Measurements from ENCODE around the gene ASTL. TPM values are rescaled to one million over a fixed set of nuclear protein-coding genes. Genes with fewer than 3 reads are reported as not detected.
"Not testable (repeated sequence)": the region's sequence is repeated elsewhere in the genome, so short reads cannot be mapped to it uniquely, and the experiment has no call there.

The ASTL gene
- total and polyA plus RNA-seq, 5 donors, result not detected

DNA sequence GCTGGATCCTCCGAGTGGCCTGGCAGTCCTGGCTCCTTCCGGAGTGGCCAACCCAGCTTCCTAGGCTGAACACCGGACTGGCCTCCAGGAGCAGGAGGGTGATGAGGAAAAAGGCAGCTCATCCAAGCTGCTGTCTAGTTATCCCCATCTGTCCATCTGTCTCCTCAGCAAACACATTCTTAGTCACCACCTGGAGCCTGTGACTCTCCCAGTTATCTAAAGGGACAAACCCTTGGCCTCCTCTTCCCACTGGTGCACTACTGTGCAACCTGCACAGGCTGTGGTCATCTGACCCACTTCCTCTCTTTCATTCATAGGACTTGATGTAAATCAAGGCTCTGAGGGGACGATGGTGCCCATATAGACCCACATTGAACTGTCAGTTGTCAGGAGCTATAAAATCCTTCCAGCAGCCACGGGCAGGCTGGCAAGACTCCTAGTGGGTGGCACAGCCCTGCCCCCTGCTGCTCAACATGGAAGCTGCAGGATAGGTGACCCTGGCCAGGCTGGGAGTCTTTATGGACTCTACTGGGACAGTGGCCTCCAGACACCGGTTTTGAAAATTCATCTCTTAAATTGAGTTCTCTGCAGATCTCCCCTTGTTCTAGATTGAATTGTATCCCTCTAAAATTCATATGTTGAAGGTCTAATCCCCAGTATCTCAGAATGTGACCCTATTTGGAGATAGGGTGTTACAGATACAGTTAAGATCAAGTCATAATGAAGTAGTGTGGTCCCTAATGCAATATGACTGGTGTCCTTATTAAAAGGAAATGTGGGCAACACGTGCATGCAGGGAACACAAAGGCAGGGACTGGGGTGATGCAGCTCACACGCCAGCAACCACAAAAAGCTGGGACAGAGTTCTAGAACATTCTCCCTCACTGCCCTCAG, 36.2 kb upstream of the ASTL start:
- no peak overlapping the region for H3K27ac ChIP-seq (ENCODE audit: low read length)
- ATAC-seq, result peak; percentile 83 to 86
- H3K9me3 ChIP-seq (ENCODE audit: control insufficient read depth, low read length), result no peaks in the 10 kb centered on the region
- 50% methylated on average over 8 of the region's 8 CpGs for WGBS
- peak; percentile 65 to 88 (median 87) for DNase-seq
- H3K4me1 ChIP-seq (ENCODE audit: control insufficient read depth, insufficient read depth, low read length), result no peaks in the 10 kb centered on the region
- no peaks in the 10 kb centered on the region for H3K27me3 ChIP-seq (ENCODE audit: control insufficient read depth, insufficient read depth)
- intact Hi-C loops (cut with DNase I), result loop anchor here in 1 of 4 donors (5.0 kb wide), 1 partner anchor 37 kb away; the partner anchor contains the start of gene ASTL
- H3K4me3 ChIP-seq (ENCODE audit: low read length), result no peak overlapping the region

GRCh38 chr2:96171831-96172230, 33.5 kb upstream of the ASTL start:
- no peak overlapping the region for H3K4me3 ChIP-seq (ENCODE audit: low read length)
- intact Hi-C loops (cut with DNase I), result loop anchor here in 1 of 4 donors (5.0 kb wide), 1 partner anchor 35 kb away; the partner anchor contains the start of gene ASTL
- H3K4me1 ChIP-seq (ENCODE audit: control insufficient read depth, insufficient read depth, low read length), result no peaks in the 10 kb centered on the region
- DNase-seq (no peak), ATAC-seq (no peak)
- 95% methylated on average over 15 of the region's 15 CpGs for WGBS
- no peak overlapping the region for H3K27ac ChIP-seq (ENCODE audit: low read length)
- H3K9me3 ChIP-seq (ENCODE audit: control insufficient read depth, low read length), result no peaks in the 10 kb centered on the region
- no peaks in the 10 kb centered on the region for H3K27me3 ChIP-seq (ENCODE audit: control insufficient read depth, insufficient read depth)

DNA sequence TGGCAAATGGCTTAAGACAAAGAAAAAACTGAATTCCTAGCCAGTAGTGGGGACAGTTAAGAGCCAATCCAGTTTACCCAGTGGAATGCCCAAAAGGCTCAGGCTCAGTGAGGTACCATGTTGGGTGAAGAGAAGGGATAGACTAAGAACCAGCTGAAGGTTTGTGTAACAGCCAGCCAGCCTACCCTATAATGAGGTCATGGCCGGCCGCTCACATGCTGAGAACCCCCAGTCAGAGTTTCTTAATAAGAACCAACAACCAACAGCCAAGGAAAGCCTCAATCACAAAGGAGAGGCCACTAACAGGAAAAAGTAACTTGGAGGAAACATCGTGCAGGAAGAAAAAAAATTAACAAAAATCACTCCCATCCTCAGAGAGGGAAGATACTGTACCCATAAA, 32.3 kb upstream of the ASTL start:
- ATAC-seq (no peak), DNase-seq (no peak)
- Histone ChIP-seq H3K27me3 (ENCODE audit: control insufficient read depth, insufficient read depth) (no peaks in the 10 kb centered on the region), H3K4me1 (ENCODE audit: control insufficient read depth, insufficient read depth, low read length) (no peaks in the 10 kb centered on the region), H3K27ac (ENCODE audit: low read length) (no peak overlapping the region), H3K4me3 (ENCODE audit: low read length) (no peak overlapping the region), H3K9me3 (ENCODE audit: control insufficient read depth, low read length) (no peaks in the 10 kb centered on the region)
- intact Hi-C loops (cut with DNase I), result loop anchor here in 1 of 4 donors (5.0 kb wide), 1 partner anchor 33 kb away; the partner anchor contains the start of gene ASTL
- WGBS, result 89% methylated on average over 3 of the region's 3 CpGs

DNA sequence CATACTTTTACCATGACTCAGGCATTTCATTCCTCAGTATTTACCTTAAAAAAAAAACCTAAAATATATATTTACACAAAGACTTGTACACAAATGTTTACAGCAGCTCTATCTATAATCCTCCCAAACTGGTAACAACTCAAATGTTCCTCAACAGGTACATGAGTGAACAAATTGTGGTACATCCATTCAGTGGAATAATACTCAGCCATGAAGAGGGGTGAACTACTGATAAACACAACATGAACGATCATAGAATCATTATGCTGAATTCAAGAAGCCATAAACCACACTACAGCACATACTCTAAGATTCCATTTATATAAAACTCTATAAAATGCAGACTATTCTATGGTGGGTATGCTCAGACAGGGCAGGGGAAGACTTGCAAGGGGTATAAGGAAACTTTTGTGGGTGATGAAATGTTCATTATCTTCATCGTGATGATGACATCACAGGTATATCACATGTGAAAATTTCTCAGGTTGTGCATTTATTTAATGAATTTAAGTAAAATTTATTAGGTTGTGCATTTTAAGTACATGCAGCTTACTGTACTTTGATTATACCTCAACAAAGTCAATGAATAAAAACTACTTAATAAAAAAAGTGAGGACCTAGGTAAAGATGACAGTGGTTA, 31.7 kb upstream of the ASTL start:
- WGBS, result 81% methylated on average over 2 of the region's 2 CpGs
- no peaks in the 10 kb centered on the region for H3K4me1 ChIP-seq (ENCODE audit: control insufficient read depth, insufficient read depth, low read length)
- intact Hi-C loops (cut with DNase I), result loop anchor here in 1 of 4 donors (5.0 kb wide), 1 partner anchor 33 kb away; the partner anchor contains the start of gene ASTL
- H3K27me3 ChIP-seq (ENCODE audit: control insufficient read depth, insufficient read depth), result no peaks in the 10 kb centered on the region
- no peak overlapping the region for H3K27ac ChIP-seq (ENCODE audit: low read length)
- DNase-seq, result no peak
- no peak for ATAC-seq
- no peak overlapping the region for H3K4me3 ChIP-seq (ENCODE audit: low read length)
- no peaks in the 10 kb centered on the region for H3K9me3 ChIP-seq (ENCODE audit: control insufficient read depth, low read length)

- ATAC-seq, result no peak
- 81% methylated on average over 6 of the region's 6 CpGs for WGBS
- Histone ChIP-seq H3K27me3 (ENCODE audit: control insufficient read depth, insufficient read depth) (no peaks in the 10 kb centered on the region), H3K27ac (ENCODE audit: low read length) (no peak overlapping the region), H3K4me3 (ENCODE audit: low read length) (no peak overlapping the region), H3K9me3 (ENCODE audit: control insufficient read depth, low read length) (no peaks in the 10 kb centered on the region), H3K4me1 (ENCODE audit: control insufficient read depth, insufficient read depth, low read length) (no peaks in the 10 kb centered on the region)
- DNase-seq, result no peak
- intact Hi-C loops (cut with DNase I), result no loop called here
Observed at GRCh38 chr2:96167407-96168013, 29.2 kb upstream of the ASTL start.

DNA sequence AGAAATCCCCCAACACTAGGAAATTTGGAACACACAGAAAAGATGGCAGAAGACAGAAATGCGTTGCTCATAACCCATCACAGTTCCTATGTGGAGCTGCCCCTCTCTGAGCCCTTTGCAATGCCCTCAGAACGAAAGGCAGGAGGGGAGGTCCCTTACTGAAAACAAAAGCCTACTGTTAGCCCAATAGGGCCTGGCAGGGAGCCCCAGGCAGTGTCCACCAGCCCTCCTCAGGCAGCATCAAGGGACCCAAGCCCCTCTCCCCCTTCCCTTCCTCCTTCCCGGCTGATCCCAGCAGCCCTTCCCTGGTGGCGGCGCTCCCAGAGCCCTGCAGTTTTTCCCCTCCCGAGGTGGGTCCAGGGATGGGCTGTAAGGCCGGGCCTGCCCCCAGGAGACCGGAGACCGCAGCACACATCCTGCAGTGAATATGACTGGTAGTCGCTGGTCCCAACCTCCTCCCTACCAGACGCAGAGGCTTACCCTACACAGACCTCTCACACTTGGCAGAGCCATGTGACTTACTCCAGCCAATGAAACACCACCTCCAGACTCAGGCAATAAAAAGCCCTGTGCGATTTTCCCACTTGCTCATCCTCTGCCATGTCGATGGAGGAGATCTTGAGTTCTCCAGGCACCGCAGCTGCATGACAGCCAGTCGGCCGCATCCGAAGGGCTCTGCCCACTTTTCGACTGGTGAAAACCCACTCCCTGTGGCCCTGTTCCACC, 26.3 kb upstream of the ASTL start:
- no peak for DNase-seq
- no peak overlapping the region for H3K4me3 ChIP-seq (ENCODE audit: low read length)

GRCh38 chr2:96163768-96164429, 25.6 kb upstream of the ASTL start:
- peak; percentile 40 to 44 for ATAC-seq

More for the DNA sequence above, 26.3 kb upstream of the ASTL start:
- ATAC-seq, result peak; percentile 38 to 52
- no peaks in the 10 kb centered on the region for H3K27me3 ChIP-seq (ENCODE audit: control insufficient read depth, insufficient read depth)
- H3K4me1 ChIP-seq (ENCODE audit: control insufficient read depth, insufficient read depth, low read length), result no peaks in the 10 kb centered on the region
- 78% methylated on average over 18 of the region's 18 CpGs for WGBS
- intact Hi-C loops (cut with DNase I), result no loop called here
- H3K27ac ChIP-seq (ENCODE audit: low read length), result no peak overlapping the region
- no peaks in the 10 kb centered on the region for H3K9me3 ChIP-seq (ENCODE audit: control insufficient read depth, low read length)

DNA sequence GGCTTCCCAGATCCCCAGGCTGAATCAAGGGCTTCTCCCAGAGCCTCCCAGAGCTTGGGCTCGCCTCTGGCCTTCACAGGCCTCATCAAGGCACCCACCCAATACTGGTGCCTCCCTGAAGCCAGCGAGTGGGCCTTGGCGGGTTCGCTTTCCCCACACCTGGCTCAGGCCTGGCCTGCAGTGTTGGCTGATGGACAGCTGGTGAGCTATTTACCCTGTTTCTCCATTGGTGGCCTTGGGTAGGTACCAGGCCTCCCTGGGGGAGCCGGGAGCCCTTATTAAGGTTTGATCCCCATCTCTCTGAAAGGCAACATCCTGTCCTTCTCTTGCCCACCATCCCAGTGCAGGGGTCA, 25.1 kb upstream of the ASTL start:
- 84% methylated on average over 5 of the region's 5 CpGs for WGBS

More at GRCh38 chr2:96163768-96164429, 25.6 kb upstream of the ASTL start:
- Histone ChIP-seq H3K27me3 (ENCODE audit: control insufficient read depth, insufficient read depth) (no peaks in the 10 kb centered on the region), H3K4me3 (ENCODE audit: low read length) (no peak overlapping the region), H3K4me1 (ENCODE audit: control insufficient read depth, insufficient read depth, low read length) (no peaks in the 10 kb centered on the region), H3K9me3 (ENCODE audit: control insufficient read depth, low read length) (no peaks in the 10 kb centered on the region), H3K27ac (ENCODE audit: low read length) (no peak overlapping the region)
- DNase-seq, result no peak
- intact Hi-C loops (cut with DNase I), result no loop called here
- 48% methylated on average over 13 of the region's 13 CpGs for WGBS

GRCh38 chr2:96161898-96162297, 23.6 kb upstream of the ASTL start:
- no peak for ATAC-seq
- intact Hi-C loops (cut with DNase I), result no loop called here
- Histone ChIP-seq H3K4me3 (ENCODE audit: low read length) (no peak overlapping the region), H3K4me1 (ENCODE audit: control insufficient read depth, insufficient read depth, low read length) (no peaks in the 10 kb centered on the region), H3K9me3 (ENCODE audit: control insufficient read depth, low read length) (no peaks in the 10 kb centered on the region), H3K27ac (ENCODE audit: low read length) (no peak overlapping the region), H3K27me3 (ENCODE audit: control insufficient read depth, insufficient read depth) (no peaks in the 10 kb centered on the region)
- WGBS, result 36% methylated on average over 5 of the region's 5 CpGs
- DNase-seq, result no peak

More for the DNA sequence above, 25.1 kb upstream of the ASTL start:
- intact Hi-C loops (cut with DNase I), result no loop called here
- no peak overlapping the region for H3K4me3 ChIP-seq (ENCODE audit: low read length)
- DNase-seq, result no peak
- H3K27me3 ChIP-seq (ENCODE audit: control insufficient read depth, insufficient read depth), result no peaks in the 10 kb centered on the region
- H3K4me1 ChIP-seq (ENCODE audit: control insufficient read depth, insufficient read depth, low read length), result no peaks in the 10 kb centered on the region
- H3K9me3 ChIP-seq (ENCODE audit: control insufficient read depth, low read length), result no peaks in the 10 kb centered on the region
- ATAC-seq, result no peak
- H3K27ac ChIP-seq (ENCODE audit: low read length), result no peak overlapping the region

GRCh38 chr2:96160366-96160765, 22.1 kb upstream of the ASTL start:
- H3K27me3 ChIP-seq (ENCODE audit: control insufficient read depth, insufficient read depth); H3K9me3 ChIP-seq (ENCODE audit: control insufficient read depth, low read length); H3K27ac ChIP-seq (ENCODE audit: low read length); ATAC-seq; intact Hi-C loops (cut with DNase I); DNase-seq; H3K4me1 ChIP-seq (ENCODE audit: control insufficient read depth, insufficient read depth, low read length); H3K4me3 ChIP-seq (ENCODE audit: low read length): not testable (repeated sequence)
- WGBS, result 93% methylated on average over 5 of the region's 5 CpGs

Measured in right cardiac atrium (tissue), 5 donors.